Transverse colon (tissue), 4 donors: ENCODE measurements around the gene CRYGN. TPM values are rescaled to one million over a fixed set of nuclear protein-coding genes. Genes with fewer than 3 reads are reported as not detected.

Experiments
- DNase-seq: peaks from one replicate; pipeline ENCODE4 v3.0.0-alpha.2; 2019
- H3K27ac ChIP-seq, 4 donors: fragments of 200-600 bp; sonication (generic); 2 replicates each; pipeline ENCODE4 v1.5.1; 2016 to 2018; ENCODE audit warnings: inconsistent platforms in 4 of 4
- H3K27me3 ChIP-seq: fragments of 200-600 bp; sonication (generic); 2 replicates; pipeline ENCODE4 v1.5.1; 2017; ENCODE audit warnings: inconsistent platforms
- H3K36me3 ChIP-seq, 4 donors: fragments of 200-600 bp; sonication (generic); 2 replicates each; pipeline ENCODE4 v1.5.1; 2017 to 2019; ENCODE audit warnings: inconsistent platforms in 4 of 4
- H3K4me1 ChIP-seq, 4 donors: fragments of 200-600 bp; sonication (generic); 2 replicates each; pipeline ENCODE4 v1.5.1; 2017 to 2020; ENCODE audit warnings: inconsistent platforms in 4 of 4
- H3K4me3 ChIP-seq, 4 donors: fragments of 200-600 bp; sonication (generic); 1 replicate in 1 of 4; 2 replicates in 3 of 4; pipeline versions ENCODE4 v1.5.1 to v1.6.1; 2017 to 2019; ENCODE audit warnings: inconsistent platforms in 4 of 4
- H3K9me3 ChIP-seq, 2 donors: fragments of 200-600 bp; sonication (generic); 2 replicates each; pipeline ENCODE4 v1.5.1; 2017 to 2019; ENCODE audit warnings: inconsistent platforms in 2 of 2
- CTCF ChIP-seq, 5 experiments: fragments of 200-600 bp in 3 of 5; fragments of 450-650 bp in 2 of 5; sonication (generic) in 3 of 5; IDR thresholded peaks; 1 replicate in 2 of 5; 2 replicates in 3 of 5; pipeline ENCODE4 v1.5.1; 2016 to 2017; ENCODE audit warnings: antibody characterized with exemption in 5 of 5, inconsistent platforms in 3 of 5, mild to moderate bottlenecking in 2 of 5, moderate library complexity in 1 of 5
- EP300 ChIP-seq: sonication (generic); formaldehyde crosslinking; IDR thresholded peaks from one replicate; pipeline ENCODE4 v1.6.1; 2017; ENCODE audit warnings: antibody characterized with exemption, low read depth
- POLR2A ChIP-seq: fragments of 450-650 bp; IDR thresholded peaks from one replicate; pipeline ENCODE4 v1.6.1; 2016; ENCODE audit warnings: antibody characterized with exemption, mild to moderate bottlenecking, moderate library complexity
- POLR2AphosphoS5 ChIP-seq, 3 donors: sonication (generic); formaldehyde crosslinking; IDR thresholded peaks; one replicate each; pipeline ENCODE4 v1.6.1; 2016; ENCODE audit warnings: antibody characterized with exemption in 3 of 3
- WGBS, 2 donors: methylation state at CpG; one replicate each; pipeline ENCODE4 v1.1.5; 2018; ENCODE audit warnings: low coverage in 1 of 2; 5-methylcytosine and 5-hydroxymethylcytosine counted together
- in situ Hi-C, 4 donors: fragments of 200-750 bp; cut with MboI; loops; one replicate each; pipeline versions ENCODE4 v1.15.0 to v1.15.1; 2017; ENCODE audit warnings: low sequenced_read_pairs in 3 of 4, low pct_ligation_motif_present in 1 of 4, low pct_unique_long_range_greater_than_20kb in 1 of 4
- intact Hi-C: fragments of 100-400 bp; cut with DNase I; formaldehyde crosslinking; loops from one replicate; pipeline ENCODE4 v1.15.1; 2023; ENCODE audit warnings: low total_unique reads
- total RNA-seq, 4 donors: library from RNA; depleted of rRNA; stranded (reverse); fragments of >200 nt; gene quantifications; one replicate each; pipeline ENCODE4 v1.1.0, GENCODE V29; 2016

Gene CRYGN
- total RNA-seq, 4 donors from 2014 or later = not detected

- intact Hi-C loops = no loop called here
Observed at GRCh38 chr7:151382079-151382885, 57.7 kb downstream of the CRYGN start.

GRCh38 chr7:151381348-151382078 is 58.4 kb downstream of the CRYGN start:
- in situ Hi-C loops = no loop called here
- H3K27me3 ChIP-seq = peaks cover 28% of the 10 kb centered on the region
- 14% methylated on average over 69 of the region's 83 CpGs; no CpG with 5 or more reads in 1 of the 2 donors for WGBS, 2 donors
- H3K4me3 ChIP-seq = peak overlapping the region in 2 of 4 donors; percentile 31 to 40
- DNase-seq = peak; percentile 20
- H3K9me3 ChIP-seq = no peaks in the 10 kb centered on the region
- intact Hi-C loops = no loop called here
- peaks cover 0 to 12% (median 5%) of the 10 kb centered on the region in 4 donors for H3K36me3 ChIP-seq
- TF ChIP-seq POLR2AphosphoS5 (IDR thresholded peaks at IDR 0.05) (no peak), EP300 (no peak), POLR2A (no peak), CTCF (IDR thresholded peaks at IDR 0.05) (no peak)
- H3K27ac ChIP-seq = no peak overlapping the region
- H3K4me1 ChIP-seq = peaks cover 6 to 16% (median 14%) of the 10 kb centered on the region in 4 donors

More at GRCh38 chr7:151382079-151382885, 57.7 kb downstream of the CRYGN start:
- H3K4me3 ChIP-seq = peak overlapping the region in 2 of 4 donors; percentile 31 to 40
- H3K36me3 ChIP-seq = peaks cover 0 to 4% (median under 1%) of the 10 kb centered on the region in 4 donors
- in situ Hi-C loops = no loop called here
- peaks cover 6 to 16% (median 14%) of the 10 kb centered on the region in 4 donors for H3K4me1 ChIP-seq
- no peak for TF ChIP-seq POLR2A
- TF ChIP-seq CTCF (IDR thresholded peaks at IDR 0.05) = no peak
- TF ChIP-seq EP300 = no peak
- no peak for TF ChIP-seq POLR2AphosphoS5 (IDR thresholded peaks at IDR 0.05)
- no peak overlapping the region for H3K27ac ChIP-seq
- no peak for DNase-seq
- 27 to 45% methylated on average over 10 to 29 of the region's 37 CpGs for WGBS, 2 donors
- no peaks in the 10 kb centered on the region for H3K9me3 ChIP-seq
- H3K27me3 ChIP-seq = peaks cover 28% of the 10 kb centered on the region

- peaks cover 6 to 16% (median 14%) of the 10 kb centered on the region in 4 donors for H3K4me1 ChIP-seq
- peaks cover 28% of the 10 kb centered on the region for H3K27me3 ChIP-seq
- H3K36me3 ChIP-seq = peaks cover 0 to 16% (median 7%) of the 10 kb centered on the region in 4 donors
- H3K9me3 ChIP-seq = no peaks in the 10 kb centered on the region
- in situ Hi-C loops = no loop called here
- no peak overlapping the region for H3K27ac ChIP-seq
- TF ChIP-seq POLR2A = no peak
- no peak for TF ChIP-seq CTCF (IDR thresholded peaks at IDR 0.05)
- no peak for TF ChIP-seq POLR2AphosphoS5 (IDR thresholded peaks at IDR 0.05)
- TF ChIP-seq EP300 = no peak
- intact Hi-C loops = no loop called here
- H3K4me3 ChIP-seq = peak overlapping the region in 2 of 4 donors; percentile 31 to 40
- WGBS, 2 donors = 29 to 49% methylated on average over 4 to 7 of the region's 7 CpGs
- DNase-seq = no peak
Observed at GRCh38 chr7:151381098-151381347, 58.9 kb downstream of the CRYGN start.
